ENCODE data around the gene SYK.

SYK gene

GRCh38 chr9:90906316-90907055, 104.9 kb downstream of the SYK start:
- no peak for TF ChIP-seq CTCF (IDR thresholded peaks at IDR 0.05)

GRCh38 chr9:90907056-90907445, 105.4 kb downstream of the SYK start:
- no peak for TF ChIP-seq CTCF (IDR thresholded peaks at IDR 0.05)

GRCh38 chr9:90907790-90908189, 106.2 kb downstream of the SYK start:
- no peak for TF ChIP-seq CTCF (IDR thresholded peaks at IDR 0.05)

DNA sequence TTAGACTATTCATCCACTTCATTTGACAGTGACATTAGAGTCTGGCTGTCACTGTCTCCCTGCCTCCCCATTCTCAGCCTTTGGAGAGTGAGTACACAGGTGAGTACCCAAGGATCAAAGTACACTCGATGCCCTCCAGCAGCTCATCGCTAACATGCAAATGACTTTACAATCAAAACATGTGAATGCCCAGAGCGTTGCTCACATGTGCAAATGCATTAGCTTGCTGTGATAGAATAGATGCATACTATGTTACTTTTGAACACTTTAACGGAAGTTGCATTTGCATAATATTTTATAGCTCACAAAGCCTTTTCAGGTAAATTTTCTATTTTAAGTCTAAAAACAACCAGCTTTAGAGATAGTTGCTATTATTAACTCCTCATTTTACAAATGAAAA, 107.6 kb downstream of the SYK start:
- no peak for TF ChIP-seq CTCF (IDR thresholded peaks at IDR 0.05)

- no peak for TF ChIP-seq CTCF (IDR thresholded peaks at IDR 0.05)
Measured at GRCh38 chr9:90909747-90910283, 108.2 kb downstream of the SYK start.

GRCh38 chr9:90914196-90914595, 112.6 kb downstream of the SYK start:
- no peak for TF ChIP-seq CTCF (IDR thresholded peaks at IDR 0.05)

DNA sequence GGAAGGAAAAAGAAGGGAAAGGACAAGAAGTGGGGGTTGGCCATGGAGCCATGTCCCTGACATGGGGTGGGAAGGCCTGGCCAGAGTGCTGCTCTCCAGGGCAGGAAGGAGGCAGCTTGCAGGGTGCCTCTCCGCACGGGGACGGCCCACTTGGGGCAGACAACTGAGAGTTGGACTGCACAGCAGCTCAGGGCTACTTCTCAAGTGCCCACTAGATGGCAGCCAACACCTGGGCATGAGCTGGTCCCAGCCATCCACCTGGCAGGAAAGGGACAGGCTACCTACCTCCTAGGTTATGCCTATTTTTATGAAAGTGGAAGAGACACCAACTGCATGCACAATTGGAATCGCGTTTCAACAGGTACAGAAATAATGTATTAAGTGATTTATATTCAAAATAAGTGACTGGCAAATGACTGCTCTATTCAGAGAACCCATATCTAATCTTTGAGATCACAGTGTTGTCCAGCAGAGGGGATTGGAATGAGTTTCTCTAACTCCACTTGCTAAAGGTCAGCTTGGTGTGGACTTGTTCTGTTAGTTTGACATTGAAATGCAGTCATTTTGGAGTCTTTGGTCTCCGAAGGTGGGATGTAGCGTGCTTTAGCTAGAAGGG, 113.4 kb downstream of the SYK start:
- TF ChIP-seq CTCF (IDR thresholded peaks at IDR 0.05), result peak; percentile 90

Measured in LNCAP (cell line).